Peyer's patch (tissue), 4 donors: ENCODE results near the gene COL6A1.

ENCODE experiments used
- CTCF ChIP-seq, 6 experiments: fragments of 450-650 bp in 4 of 6; fragments of 200-600 bp in 2 of 6; sonication (generic) in 1 of 6; IDR thresholded peaks; one replicate each; pipeline ENCODE4 v1.5.1; 2017 to 2019; ENCODE audit warnings: antibody characterized with exemption in 6 of 6, mild to moderate bottlenecking in 3 of 6, moderate library complexity in 1 of 6
- POLR2A ChIP-seq, 2 donors: fragments of 450-650 bp; IDR thresholded peaks; one replicate each; pipeline ENCODE4 v1.5.1; 2017; ENCODE audit warnings: antibody characterized with exemption in 2 of 2, mild to moderate bottlenecking in 2 of 2, moderate library complexity in 2 of 2

GRCh38 chr21:45940091-45940490, 41.5 kb upstream of the COL6A1 start:
- TF ChIP-seq CTCF (IDR thresholded peaks at IDR 0.05) (no peak), POLR2A (IDR thresholded peaks at IDR 0.05) (no peak)
